Kasumi-1 (cell line): ENCODE data around the gene EFHD1.
"Not testable (repeated sequence)": the region's sequence is repeated elsewhere in the genome, so short reads cannot be mapped to it uniquely, and the experiment has no call there.

ENCODE experiments used
- DNase-seq, 2 experiments: peaks; one replicate each; lab custom pipeline; 2025; lab: John Stamatoyannopoulos, UW

The EFHD1 gene

GRCh38 chr2:232649033-232649432, 15.6 kb downstream of the EFHD1 start:
- DNase-seq = no peak

GRCh38 chr2:232652505-232652851, 19.1 kb downstream of the EFHD1 start:
- DNase-seq = no peak

DNA sequence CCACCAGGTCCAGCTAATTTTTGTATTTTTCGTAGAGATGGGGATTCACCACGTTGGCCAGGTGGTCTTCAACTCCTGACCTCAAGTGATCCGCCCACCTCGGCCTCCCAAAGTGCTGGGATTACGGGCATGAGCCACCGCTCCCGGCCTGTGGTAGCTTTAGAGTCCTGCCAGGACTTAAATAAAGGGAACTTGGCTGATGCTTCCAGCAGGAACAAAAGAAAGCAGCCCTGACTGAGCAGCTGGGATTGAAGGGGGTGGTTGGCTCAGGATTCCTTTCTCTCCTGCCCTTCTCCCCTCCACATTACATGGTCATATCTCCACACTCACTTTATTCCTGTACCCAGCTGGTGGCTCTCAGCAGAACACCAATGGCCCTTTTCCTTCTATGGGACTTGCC, 20.0 kb downstream of the EFHD1 start:
- DNase-seq = no peak

DNA sequence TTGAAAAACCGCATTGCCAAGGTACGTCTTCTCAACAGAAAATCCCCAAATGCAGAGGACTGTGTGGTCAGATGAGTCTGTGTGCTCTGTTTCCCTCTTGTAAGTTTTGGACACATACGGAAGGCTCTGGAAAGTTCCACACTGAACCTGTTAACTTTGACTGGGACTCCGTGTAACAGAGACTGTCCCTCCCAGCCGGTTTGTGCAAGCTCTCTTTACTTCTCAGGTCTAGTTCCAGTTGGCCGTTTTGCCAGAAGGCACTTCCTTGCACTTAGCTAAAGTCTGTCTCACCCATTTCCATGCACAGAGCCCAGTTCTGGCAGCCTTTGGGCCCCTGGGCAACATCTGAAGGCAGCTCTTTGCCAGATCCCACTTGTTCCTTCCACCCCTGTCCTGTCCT, 22.0 kb downstream of the EFHD1 start:
- no peak for DNase-seq

DNA sequence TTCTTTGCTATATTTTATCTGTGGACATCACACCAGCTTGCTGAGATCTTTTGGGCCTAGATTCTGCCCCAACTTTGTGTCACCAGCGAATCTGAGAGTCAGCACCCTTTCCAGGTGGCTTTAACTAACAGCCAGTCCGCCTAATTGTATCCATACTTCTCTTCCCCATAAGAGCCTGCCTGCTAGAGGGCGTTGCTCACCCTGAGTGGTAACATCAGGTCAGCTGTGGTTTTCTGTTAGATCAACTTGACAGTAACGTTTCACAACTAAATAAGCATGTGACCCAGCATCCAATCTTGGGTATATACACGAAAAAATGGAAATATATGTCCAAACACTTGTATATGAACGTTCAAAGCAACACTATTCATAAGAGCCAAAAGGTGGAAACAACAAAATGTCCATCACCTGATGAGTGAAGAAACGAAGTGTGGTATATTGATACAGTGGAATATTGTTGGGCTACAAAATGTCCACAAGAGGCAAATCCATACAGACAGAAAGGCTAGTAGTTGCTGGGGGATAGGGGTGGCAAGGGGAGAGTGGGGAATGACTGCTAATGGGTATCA, 24.9 kb downstream of the EFHD1 start:
- DNase-seq = peak; percentile 25 to 31

GRCh38 chr2:232659359-232659758, 26.0 kb downstream of the EFHD1 start:
- DNase-seq = no peak

GRCh38 chr2:232662486-232663260, 29.3 kb downstream of the EFHD1 start:
- DNase-seq = no peak

DNA sequence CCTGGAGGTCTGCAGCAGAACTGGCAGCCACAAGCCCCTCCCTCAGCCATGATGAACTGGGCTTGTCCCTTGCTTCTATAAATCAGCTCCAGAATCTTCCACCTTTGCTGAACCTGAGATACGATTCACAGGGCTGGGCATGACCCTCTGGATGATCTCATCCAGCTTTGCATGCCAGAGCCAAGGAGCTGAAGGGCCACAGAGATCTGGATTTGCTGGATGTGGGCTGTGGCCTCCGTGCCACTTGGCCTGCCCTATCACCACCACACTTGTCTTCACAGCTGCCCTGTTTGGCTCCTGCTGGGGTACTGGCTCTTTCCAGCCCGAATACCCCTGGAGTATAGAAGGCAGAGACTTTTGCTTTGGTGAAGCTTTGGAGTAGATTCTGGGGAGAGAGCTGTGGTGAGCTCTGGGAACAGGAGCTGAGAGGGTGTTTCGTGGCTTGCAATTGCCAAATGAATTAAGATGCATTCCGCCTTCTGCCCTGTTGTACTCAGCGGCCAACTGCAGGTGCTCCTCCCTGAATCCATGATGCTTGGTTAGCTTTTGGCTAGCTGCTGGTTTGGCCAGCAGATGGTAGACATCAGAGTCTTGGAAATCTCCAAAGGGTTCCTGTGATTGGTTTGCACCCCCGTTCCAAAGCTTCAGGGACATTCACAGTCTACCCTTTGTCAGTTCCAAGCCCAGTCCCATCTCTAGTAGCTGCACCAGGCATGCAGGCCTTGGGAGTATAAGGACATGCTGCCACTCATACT, 32.8 kb downstream of the EFHD1 start:
- no peak for DNase-seq

- no peak for DNase-seq
These were observed 34.7 kb downstream of the EFHD1 start for GRCh38 chr2:232667989-232668583.

DNA sequence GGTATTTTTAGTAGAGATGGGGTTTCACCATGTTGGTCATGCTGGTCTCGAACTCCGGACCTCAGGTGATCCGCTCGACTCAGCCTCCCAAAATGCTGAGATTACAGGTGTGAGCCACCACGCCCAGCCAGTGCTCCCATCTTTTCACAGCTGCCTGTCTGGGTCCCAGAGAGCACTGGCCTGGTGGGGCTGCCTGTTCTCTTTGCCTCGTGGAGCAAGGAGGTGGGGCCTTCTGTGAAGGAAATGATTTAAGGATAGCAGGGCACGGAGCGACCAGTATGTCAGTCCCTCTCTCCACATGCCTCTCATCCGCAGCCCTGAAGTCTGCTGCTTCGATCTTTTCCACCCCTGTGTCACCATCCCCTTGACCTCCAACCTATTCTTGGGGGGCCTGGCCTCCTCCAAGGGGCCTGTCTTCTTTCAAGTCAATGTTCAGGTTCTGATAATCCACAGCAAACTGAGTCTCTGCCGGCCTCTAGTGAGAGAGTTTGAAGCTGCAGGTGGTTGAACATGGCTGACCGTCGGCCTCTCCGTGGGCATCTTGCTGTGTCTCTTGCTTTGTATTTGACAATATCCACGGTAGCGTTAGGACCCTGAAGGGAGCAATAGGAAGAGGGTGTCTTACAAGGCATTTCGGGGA, 35.5 kb downstream of the EFHD1 start:
- DNase-seq = no peak

DNA sequence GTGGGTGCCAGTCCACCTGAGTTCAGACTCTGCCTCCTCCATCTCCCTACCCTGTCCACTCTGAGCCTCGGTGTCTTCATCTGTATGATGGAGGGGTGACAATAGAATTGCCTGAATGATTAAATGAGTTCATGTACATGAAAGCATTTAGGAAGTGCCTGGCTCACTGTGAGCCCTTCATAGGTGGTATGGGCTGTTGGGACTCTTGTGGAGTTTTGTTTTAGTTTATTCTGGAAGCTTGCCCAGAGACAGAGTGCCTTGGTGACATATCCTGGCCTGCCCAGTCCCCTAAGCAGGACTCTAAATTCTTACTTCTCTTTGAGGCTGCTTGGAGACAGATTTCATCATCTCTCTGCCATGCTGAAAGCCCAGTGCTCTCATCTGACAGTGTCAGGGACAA, 39.2 kb downstream of the EFHD1 start:
- no peak for DNase-seq

DNA sequence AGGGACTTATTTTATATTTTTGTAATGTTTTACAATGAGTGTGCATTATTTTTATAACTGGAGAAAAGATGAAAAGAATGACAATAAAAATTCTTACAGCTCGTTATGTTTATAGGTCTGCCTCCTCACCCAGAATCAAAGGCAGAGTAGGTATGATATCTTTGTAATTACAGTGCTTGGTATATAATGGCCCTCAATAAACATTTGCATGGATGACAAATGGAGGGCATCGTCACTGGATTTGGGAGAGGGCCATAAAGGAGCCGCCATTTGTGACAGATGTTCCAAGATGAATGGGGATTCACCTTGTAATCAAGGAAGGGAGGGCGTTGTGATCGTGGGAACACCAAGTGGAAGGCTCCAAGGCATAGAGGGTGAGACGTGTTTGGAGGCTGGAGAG, 41.1 kb downstream of the EFHD1 start:
- DNase-seq = no peak

DNA sequence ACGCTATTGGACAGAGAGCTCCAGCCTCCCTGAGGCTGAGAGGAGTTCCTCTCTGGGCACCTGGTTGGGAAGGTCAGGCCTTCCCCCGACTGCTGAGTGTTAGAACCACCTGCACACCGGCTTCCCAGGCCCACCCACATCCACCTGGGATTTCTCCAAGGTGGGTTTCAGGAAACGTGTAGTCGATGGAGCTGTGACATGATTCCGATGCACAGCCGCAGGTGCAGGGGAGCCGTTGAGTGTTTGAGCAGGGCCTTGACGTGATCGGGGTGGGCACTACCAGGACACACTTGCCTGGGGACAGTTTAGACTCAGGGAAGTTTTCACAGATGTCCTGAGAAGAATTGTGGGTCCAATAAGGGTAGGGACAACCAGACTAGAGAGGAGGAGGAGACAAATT, 42.0 kb downstream of the EFHD1 start:
- no peak for DNase-seq

GRCh38 chr2:232680006-232680405, 46.6 kb downstream of the EFHD1 start:
- DNase-seq = no peak

DNA sequence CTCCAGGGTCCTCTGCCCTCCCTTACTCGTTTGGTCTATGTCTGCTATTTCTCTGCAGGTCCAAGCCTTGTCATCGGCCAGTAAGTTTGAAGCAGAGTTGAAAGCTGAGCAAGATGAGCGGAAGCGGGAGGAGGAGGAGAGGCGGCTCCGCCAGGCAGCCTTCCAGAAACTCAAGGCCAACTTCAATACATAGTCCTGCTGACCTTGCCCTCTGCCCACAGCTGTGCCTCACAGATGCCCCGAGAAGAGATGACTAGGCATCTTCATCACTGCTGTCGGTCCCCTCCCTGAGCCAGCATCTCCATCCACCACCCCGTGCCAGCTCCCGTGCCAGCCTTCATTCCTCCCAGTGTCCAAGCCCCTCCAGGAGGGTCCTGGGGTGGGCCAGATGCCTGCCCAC, 48.1 kb downstream of the EFHD1 start:
- DNase-seq = no peak

DNA sequence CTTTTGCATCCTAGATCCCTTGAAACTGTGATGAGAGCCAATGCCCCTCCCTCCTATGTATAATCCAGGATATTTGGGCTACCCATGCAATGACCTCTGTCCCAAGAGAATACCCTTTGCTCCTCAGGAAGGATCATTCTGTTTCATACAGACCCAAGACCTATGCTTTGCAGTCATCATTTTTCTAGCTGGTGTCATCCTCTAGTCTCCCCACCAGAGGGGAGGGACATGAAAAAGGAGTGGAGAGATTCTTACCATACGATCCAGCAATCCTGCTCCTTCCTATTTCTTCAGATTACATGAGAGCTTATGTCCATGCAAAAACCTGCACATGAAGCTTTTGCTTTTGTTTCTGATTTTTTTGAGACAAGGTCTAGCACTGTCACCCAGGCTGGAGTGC, 50.0 kb downstream of the EFHD1 start:
- no peak for DNase-seq

GRCh38 chr2:232685391-232685790, 52.0 kb downstream of the EFHD1 start:
- not testable (repeated sequence) for DNase-seq

DNA sequence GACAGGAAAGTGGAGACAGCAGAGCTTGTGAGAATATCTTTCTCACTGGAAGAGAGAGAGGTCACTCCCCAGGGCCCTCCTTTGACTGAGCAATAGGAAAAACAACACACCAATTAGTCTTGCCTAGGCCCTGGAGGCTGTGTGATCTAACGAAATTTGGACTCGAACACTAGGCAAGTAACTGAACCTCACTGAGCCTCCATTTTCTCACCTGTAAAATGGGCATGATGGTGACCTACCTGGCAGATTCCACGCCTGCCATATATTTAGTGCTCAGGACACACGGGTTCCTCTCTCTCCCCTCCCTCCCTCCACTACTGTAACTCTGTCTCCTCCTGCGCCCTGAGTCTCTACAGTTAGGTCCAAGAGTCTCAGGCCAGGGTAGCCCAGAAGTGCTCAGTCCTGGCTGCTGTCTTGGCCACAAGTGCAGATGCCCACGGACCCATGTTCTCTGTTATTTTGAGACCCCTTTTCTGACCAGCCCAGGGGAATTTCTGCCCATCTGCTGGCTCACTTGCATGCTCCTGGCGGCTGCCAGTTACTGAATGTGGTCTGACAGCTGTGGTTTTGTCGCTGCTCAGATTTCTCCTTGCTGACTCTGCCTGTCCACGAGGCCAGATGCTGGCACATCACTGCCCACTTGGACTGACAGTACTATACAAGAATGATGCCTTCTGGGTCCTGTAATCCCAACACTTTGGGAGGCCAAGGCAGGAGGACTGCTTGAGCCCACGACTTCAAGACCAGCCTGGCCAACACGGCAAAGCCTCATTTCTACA, 54.2 kb downstream of the EFHD1 start:
- no peak for DNase-seq

- no peak for DNase-seq
These were observed 54.8 kb downstream of the EFHD1 start for GRCh38 chr2:232688201-232688600.

DNA sequence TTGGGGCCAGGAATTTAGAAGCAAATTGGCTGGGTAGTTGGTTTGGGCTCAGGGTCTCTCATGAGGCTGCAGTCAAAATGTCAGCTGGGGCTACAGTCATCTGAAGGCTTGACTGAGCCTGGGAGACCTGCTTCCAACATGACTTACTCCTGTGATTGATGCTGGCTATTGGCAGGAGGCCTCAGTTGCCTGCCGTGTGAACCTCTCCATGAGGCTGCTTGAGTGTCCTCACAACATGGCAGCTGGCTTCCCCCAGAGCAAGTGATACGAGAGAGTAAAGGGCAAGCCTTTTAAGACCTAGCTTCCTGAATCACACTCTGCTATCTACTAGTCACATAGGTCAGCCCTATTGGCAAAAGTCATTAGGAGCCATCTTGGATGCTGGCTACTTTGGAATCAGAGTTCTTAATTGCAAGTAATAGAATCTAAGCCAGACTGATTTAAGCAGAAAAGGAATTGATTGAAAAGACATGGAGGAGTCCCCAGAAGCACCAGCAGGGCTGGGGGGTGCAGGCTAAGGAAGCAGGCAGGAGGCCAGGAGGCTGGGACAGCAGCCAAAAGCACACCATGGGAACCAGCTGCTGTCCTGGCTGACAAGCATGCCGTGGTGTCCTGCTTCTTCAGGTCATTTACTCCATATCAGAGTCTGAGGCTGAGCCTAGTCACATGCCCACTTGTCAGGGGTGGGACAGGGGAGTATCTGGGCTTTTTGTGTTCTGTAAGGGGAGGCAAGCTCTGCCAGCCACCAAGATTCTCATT, 55.9 kb downstream of the EFHD1 start:
- no peak for DNase-seq

- not testable (repeated sequence) for DNase-seq
These were observed 57.7 kb downstream of the EFHD1 start for GRCh38 chr2:232691117-232691516.
